Measurements from ENCODE around the gene TAS2R40. TPM values are rescaled to one million over a fixed set of nuclear protein-coding genes. Genes with fewer than 3 reads are reported as not detected.

Gene TAS2R40
- total RNA-seq, 2 experiments from 2014 or later, result not detected

- Mint-ChIP-seq H3K27ac (no peak overlapping the region), H3K36me3 (ENCODE audit: low read depth) (no peaks in the 10 kb centered on the region), H3K4me3 (no peak overlapping the region), H3K4me1 (ENCODE audit: low read depth) (no peaks in the 10 kb centered on the region), H3K27me3 (no peaks in the 10 kb centered on the region), H3K9me3 (peaks cover 5% of the 10 kb centered on the region)
- ChIA-PET POLR2A (no interaction called here), CTCF (interaction anchor here (1.3 to 3.0 kb wide), 4 partner anchors 8 to 16 kb away, joined by 3 to 13 read pairs (median 6); no protein-coding TSS in a partner anchor)
- intact Hi-C loops (cut with micrococcal nuclease), result no loop called here
- no peak for DNase-seq
- no peak for ATAC-seq
- TF ChIP-seq CTCF (IDR thresholded peaks at IDR 0.05), result no peak
Observed at GRCh38 chr7:143230602-143231457, 9.0 kb downstream of the TAS2R40 start.

- H3K9me3 Mint-ChIP-seq, result peaks cover 23% of the 10 kb centered on the region
- POLR2A ChIA-PET, result no interaction called here
- H3K4me1 Mint-ChIP-seq (ENCODE audit: low read depth), result no peaks in the 10 kb centered on the region
- H3K27ac Mint-ChIP-seq, result no peak overlapping the region
- ATAC-seq (no peak), DNase-seq (no peak)
- intact Hi-C loops (cut with micrococcal nuclease), result no loop called here
- no peak for TF ChIP-seq CTCF (IDR thresholded peaks at IDR 0.05)
- H3K27me3 Mint-ChIP-seq, result no peaks in the 10 kb centered on the region
- CTCF ChIA-PET, result interaction anchor here (1.3 kb wide), 1 partner anchor 19 kb away, joined by 5 read pairs; no protein-coding TSS in a partner anchor
- H3K4me3 Mint-ChIP-seq, result no peak overlapping the region
- H3K36me3 Mint-ChIP-seq (ENCODE audit: low read depth), result peaks cover 2% of the 10 kb centered on the region
Observed at GRCh38 chr7:143233816-143234532, 12.1 kb downstream of the TAS2R40 start.

- no peak for TF ChIP-seq CTCF (IDR thresholded peaks at IDR 0.05)
- peaks cover 23% of the 10 kb centered on the region for H3K9me3 Mint-ChIP-seq
- no peak for DNase-seq
- ATAC-seq, result no peak
- peaks cover 2% of the 10 kb centered on the region for H3K36me3 Mint-ChIP-seq (ENCODE audit: low read depth)
- no peak overlapping the region for H3K27ac Mint-ChIP-seq
- ChIA-PET POLR2A (no interaction called here), CTCF (interaction anchor here (1.3 kb wide), 1 partner anchor 19 kb away, joined by 5 read pairs; no protein-coding TSS in a partner anchor)
- H3K27me3 Mint-ChIP-seq, result no peaks in the 10 kb centered on the region
- H3K4me1 Mint-ChIP-seq (ENCODE audit: low read depth), result no peaks in the 10 kb centered on the region
- intact Hi-C loops (cut with micrococcal nuclease), result no loop called here
- no peak overlapping the region for H3K4me3 Mint-ChIP-seq
Observed at GRCh38 chr7:143234533-143234875, 12.7 kb downstream of the TAS2R40 start.

GRCh38 chr7:143235561-143235960 is 13.7 kb downstream of the TAS2R40 start:
- DNase-seq (no peak), ATAC-seq (no peak)
- Mint-ChIP-seq H3K36me3 (ENCODE audit: low read depth) (peaks cover 2% of the 10 kb centered on the region), H3K27me3 (no peaks in the 10 kb centered on the region), H3K4me1 (ENCODE audit: low read depth) (peaks cover 6% of the 10 kb centered on the region), H3K27ac (no peak overlapping the region), H3K4me3 (no peak overlapping the region), H3K9me3 (peaks cover 23% of the 10 kb centered on the region)
- TF ChIP-seq CTCF (IDR thresholded peaks at IDR 0.05), result no peak
- POLR2A ChIA-PET, result no interaction called here
- intact Hi-C loops (cut with micrococcal nuclease), result no loop called here
- CTCF ChIA-PET, result no interaction called here
